Lung microvascular endothelial cell (primary cell): ENCODE data around the gene RET. TPM values are rescaled to one million over a fixed set of nuclear protein-coding genes. Genes with fewer than 3 reads are reported as not detected.

ENCODE experiments used
- DNase-seq, 2 donors: peaks; one replicate each; pipeline versions ENCODE4 v3.0.0 to v3.0.0-alpha.2; 2010; ENCODE audit warnings: low read depth in 2 of 2
- total RNA-seq: library from RNA; depleted of rRNA; stranded (reverse); fragments of >200 nt; gene quantifications from 2 replicates; pipeline ENCODE4 v1.2.1, GENCODE V29; 2014

The RET gene
- total RNA-seq = 0.44 and 6.5 TPM in 2 replicates

- peak; percentile 17 to 33 for DNase-seq
Measured at GRCh38 chr10:43076876-43077420, at the start of gene RET. TSS of gene RET (plus strand) at chr10:43077069. CDS start at chr10:43077259, 190 bp downstream.

DNA sequence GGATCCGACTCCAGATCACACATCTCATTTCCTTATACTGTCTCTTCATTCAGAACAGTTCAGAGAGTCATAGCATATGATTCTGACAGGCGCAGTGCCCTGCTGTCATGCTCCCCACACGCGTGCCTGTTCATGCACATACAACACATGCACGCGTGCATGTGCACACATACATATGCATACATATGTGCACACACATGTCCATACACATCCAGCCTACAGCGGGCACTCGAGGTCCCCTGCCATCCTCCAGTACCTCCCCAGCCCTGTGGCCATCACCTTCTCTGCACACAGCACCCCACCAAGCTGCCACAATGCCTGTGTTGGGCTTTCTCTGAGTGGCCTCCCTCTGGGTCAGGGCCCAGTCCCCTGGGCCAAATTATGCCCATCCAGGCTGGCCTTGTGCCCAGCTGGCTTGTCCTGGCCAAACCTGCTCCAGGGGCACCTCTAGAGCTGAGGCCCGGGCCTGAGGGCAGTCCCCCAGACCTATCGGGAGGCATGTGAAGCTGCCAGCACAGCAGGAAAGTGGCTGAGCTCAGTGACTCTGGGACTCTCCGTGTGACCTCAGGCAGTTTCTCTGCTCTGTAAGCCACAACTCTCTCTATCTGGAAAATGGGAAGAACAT, 49.4 kb upstream of the RET start:
- no peak for DNase-seq

DNA sequence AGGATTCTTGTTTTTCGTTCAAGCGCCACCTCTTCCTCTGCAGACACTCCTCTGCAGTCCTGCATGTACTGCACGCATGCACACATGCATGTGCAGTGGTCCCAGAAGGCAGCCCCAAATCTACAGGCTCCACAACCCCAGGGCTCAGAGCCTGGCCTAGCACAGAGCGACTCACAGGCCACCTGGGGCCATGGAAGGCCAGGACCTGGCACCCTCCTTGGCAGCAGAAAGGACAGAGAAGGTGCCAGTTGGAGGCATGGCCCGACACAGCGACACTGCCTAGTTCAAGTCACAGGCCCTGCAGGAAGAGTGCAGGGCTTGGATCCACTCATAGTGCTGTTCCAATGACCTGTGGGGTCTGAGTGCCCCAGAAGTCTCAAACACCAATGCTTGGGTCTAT, 48.7 kb upstream of the RET start:
- no peak for DNase-seq

- DNase-seq = no peak
Measured at GRCh38 chr10:43029043-43029442, 47.8 kb upstream of the RET start.

GRCh38 chr10:43032613-43033012, 44.3 kb upstream of the RET start:
- no peak for DNase-seq

DNA sequence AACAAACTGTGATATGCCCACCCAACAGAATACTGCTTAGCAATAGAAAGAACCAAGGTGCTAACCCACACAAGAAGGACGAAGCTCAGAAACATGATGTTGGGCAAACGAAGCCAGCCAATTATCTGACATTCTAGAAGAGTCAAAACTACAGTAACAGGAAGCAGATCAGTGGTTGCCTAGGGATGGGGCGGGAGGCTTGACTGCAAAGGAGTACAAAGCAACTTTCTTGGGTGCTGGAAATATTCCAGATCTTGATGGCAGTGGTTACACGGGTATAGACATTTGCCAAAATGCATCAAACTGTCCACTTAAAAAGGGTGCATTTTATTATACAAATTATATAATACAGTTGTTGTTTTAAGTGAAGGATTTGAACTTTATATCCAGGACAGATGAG, 41.1 kb upstream of the RET start:
- no peak for DNase-seq

DNA sequence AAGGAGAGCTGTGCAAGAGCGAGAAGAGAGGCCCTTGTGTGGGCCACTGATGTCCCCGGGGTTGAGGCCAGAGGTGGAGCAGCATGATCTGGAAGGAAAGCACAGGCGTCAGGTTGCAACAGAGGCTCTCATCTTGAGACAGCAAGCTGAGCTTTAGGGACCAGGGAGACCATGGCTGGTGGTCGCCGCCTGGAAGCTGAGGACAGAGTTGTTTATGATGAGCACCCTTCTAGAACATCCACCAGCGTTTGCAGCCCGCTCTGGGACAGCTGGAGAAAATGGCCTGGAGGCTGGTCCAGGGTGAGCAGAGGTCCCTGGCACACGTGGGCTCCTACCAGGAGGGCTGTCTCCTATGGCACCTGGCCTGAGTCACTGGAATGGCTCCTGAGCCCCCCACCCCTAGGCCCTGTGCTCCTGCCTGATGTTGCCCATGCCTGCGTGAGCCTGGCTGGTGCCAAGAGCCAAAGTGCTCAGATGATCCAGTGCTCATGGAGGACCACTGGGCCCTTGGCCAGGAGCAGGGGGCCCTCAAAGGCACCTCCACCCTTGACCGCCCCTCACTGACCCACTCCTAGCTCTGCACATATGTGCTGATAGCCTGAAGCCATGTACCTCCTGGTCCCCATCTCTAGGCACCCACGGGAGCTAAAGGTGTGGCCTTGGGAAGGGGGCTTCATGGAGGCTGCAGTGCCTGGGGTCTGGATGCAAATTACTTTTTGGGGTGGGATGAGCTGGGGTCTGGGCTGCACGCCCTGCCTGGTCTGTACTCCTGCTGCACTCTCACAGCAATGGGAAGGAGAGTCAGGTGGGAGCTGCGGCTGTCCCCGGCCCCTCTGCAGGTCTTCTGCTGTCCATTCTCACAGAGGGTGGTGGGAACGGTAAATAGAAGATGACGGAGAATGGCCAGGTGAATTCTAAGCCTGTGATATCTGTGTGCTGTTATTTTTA, 40.1 kb upstream of the RET start:
- no peak for DNase-seq

DNA sequence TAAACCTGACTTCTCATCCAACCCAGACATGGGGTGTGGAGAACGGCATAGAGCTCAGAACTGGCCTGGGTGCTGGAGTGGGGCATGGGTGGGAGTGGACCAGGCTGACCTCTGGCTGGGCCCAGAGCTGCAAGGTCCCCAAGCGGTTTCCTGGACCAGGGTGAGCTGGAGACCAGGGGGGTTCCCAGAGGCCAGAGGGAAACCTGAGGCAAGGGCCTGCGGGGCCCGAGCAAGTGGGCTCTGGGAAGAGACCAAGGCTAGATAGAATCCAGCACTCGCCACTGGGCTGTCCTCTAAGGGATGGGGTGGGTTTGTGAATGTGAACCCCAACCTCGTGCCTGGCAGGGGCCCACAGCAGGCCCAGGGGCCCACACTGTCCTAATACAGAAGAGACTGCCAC, 39.4 kb upstream of the RET start:
- no peak for DNase-seq

- no peak for DNase-seq
Measured at GRCh38 chr10:43037942-43038782, 38.7 kb upstream of the RET start.

DNA sequence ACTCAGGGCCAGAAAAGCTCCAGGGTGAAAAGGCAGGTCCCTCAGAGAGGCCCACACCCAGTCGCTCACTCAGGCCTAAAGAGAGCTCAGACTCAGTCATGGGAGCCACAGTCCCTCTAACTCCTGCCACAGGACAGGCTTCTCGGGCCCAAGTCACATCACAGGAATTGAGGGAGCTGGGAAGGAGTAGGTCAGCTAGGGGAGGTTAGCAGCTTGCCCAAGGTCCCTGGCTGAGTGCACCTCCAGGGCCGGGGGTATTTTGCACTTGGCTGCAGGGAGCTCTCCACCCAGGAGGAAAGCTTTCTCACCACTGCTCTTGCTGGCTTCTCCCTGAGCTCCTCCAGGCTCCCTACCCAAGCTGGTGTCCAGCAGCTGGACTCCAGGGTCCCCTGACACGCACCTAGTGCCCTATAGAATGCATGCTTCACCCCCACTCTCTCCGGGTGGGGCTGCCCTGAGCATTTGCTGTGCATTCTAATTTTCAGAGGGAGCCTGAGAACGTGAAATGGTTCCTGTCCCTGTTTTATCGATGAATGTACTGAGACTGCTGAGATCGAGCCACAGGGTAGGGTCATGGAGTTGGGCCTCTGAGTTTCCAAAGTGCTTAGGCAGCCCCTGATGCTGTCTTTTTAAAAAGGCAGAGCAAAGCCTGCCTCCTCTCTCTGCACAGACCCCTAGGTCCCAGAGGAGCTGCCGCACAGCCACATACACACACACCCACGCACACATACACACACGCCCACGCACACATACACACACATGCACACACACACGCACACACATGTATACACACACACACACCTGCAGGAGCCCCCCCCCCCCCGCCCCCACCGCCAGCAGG, 37.9 kb upstream of the RET start:
- DNase-seq = no peak

DNA sequence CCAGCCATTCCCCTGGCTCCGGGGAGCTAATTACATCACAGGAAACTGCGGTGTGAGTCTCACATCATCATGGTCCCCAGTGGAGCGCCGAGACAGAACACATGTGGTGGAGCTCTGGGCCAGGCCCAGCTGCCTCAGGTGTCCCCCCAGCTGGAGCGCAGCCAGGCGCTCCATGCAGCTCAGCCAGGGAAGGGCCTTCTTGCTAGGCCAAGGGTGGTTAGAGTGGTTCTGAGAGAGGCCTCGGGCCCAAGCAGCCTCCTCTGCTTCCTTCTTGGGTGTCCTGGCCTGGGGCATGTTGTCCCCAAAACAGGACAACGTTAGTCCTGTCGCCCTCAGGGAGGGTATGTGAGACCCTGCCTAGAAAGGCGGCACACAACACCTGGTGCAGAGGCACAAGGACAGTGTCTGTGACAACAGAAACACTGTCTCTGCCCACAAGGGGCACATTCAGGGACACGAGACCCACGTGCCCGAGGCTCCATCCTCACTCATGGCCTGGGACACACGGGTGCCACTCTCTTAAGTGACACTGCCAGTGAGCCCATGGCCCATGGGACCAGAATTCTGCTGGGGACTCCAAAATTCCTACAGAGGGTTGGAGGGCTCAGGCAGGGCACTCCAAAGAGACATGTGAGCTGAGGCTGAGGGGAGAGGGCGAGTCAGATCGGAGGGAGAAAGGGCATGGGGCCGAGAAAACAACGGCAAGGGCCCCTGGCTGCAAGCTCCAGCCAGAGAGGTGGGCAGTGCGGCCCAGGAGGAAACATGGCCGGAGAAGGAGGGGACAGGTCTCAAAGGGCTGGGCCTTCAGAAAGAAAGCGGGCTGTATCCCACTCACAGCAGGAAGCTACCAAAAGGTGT, 37.0 kb upstream of the RET start:
- DNase-seq = no peak

DNA sequence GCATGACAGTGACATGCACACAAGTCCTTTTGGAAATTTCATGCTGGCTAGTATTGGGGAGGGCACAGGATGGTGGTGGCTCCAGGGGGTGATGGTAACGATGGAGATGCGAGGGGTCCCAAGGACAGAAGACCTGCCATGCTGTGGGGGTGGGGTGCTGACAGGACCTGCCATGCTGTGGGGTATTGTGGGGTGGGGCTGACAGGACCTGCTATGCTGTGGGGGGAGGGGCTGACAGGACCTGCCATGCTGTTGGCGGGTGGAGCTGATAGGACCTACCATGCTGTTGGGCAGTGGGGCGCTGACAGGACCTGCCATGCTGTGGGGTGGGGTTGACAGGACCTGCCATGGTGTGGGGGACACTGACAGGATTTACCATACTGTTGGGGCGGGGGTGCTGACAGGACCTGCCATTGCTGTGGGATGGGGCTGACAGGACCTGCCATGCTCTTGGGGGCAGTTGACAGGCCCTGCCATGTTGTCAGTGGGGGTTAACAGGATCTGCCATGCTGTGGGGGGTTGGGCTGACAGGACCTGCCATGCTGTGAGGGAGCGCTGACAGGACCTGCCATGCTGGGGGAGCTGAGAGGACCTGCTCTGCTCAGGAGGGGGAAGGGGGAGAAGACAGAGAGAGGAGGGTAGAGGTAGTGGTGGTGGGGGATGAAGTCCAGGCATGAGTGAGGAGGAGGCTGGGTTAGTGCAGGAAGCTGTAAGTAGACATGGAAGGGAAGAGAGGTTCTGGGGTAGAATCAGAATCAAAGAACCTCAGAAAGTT, 36.2 kb upstream of the RET start:
- DNase-seq = no peak

GRCh38 chr10:43041422-43042342, 35.2 kb upstream of the RET start:
- DNase-seq = no peak

- no peak for DNase-seq
Measured at GRCh38 chr10:43042503-43043341, 34.1 kb upstream of the RET start.

GRCh38 chr10:43043342-43043772, 33.5 kb upstream of the RET start:
- DNase-seq = no peak

DNA sequence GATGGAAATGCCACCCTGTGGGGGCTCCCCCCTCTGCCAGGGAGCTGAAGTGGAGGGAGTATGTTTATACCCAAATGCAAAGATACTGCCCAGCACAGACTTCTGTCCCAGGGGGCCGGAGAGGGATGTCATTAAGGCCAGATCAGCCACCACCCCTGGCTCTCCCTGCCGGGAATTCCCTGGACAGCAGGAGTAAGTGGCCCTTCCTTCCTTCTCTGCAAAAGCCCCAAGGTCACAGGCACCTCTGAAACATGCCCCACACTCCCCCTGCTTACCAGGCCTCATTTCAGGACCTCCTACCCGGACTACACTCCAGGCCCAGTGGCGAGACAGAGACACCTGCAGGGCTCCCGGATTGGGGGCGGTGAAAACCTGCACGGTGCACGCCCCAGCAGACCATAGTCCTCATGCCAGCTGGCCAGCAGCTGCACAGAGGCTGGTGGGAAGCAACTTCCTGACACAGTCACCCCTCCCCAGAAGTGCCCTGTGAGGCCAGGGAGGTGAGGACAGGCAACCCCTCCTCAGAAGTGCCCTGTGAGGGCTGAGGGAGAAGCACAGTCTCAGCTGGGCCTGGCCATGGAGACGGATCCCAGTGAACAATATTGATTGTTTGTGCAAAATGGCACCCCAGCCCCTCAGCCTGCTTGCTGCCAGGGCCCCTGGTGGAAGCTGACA, 33.0 kb upstream of the RET start:
- DNase-seq = no peak
